Activated T-cell treated with anti-CD3 and anti-CD28 coated beads, Interleukin-2, amount 50 U/mL, for 72 hours (primary cell): ENCODE measurements around the gene RBM38. TPM values are rescaled to one million over a fixed set of nuclear protein-coding genes. Genes with fewer than 3 reads are reported as not detected.
"Not testable (repeated sequence)": the region's sequence is repeated elsewhere in the genome, so short reads cannot be mapped to it uniquely, and the experiment has no call there.

Experiments
- ATAC-seq, 2 donors: fragments of 150-1000 bp; cut with Tn5 transposase; replicated peaks in 1 of 2; 2 replicates each; pipeline ENCODE4 v1.10.0; 2021; ENCODE audit warnings: moderate library complexity in 2 of 2, mild to moderate bottlenecking in 1 of 2
- DNase-seq, 2 donors: peaks; one replicate each; pipeline ENCODE4 v3.0.0; 2021 to 2022; ENCODE audit warnings: mixed read lengths in 1 of 2
- H3K27ac Mint-ChIP-seq: one replicate; pipeline ENCODE4 v1.8.0; 2022; ENCODE audit warnings: mild to moderate bottlenecking, moderate library complexity, mixed read lengths
- H3K27me3 Mint-ChIP-seq: one replicate; pipeline ENCODE4 v1.8.0; 2022; ENCODE audit warnings: low read depth, mixed read lengths
- H3K36me3 Mint-ChIP-seq, 2 donors: one replicate each; pipeline ENCODE4 v1.8.0; 2022; ENCODE audit warnings: mixed read lengths in 2 of 2, mild to moderate bottlenecking in 1 of 2; ENCODE audit not compliant: insufficient read depth in 2 of 2
- H3K4me1 Mint-ChIP-seq: one replicate; pipeline ENCODE4 v1.8.0; 2022; ENCODE audit warnings: low read depth, mixed read lengths
- H3K4me3 Mint-ChIP-seq, 2 donors: one replicate each; pipeline ENCODE4 v1.8.0; 2022; ENCODE audit warnings: mild to moderate bottlenecking in 2 of 2, mixed read lengths in 2 of 2, moderate library complexity in 2 of 2
- H3K9me3 Mint-ChIP-seq, 2 donors: one replicate each; pipeline ENCODE4 v1.8.0; 2022; ENCODE audit warnings: mixed read lengths in 2 of 2
- total RNA-seq, 2 donors: library from RNA; stranded (reverse); gene quantifications; one replicate each; pipeline ENCODE4 v1.2.3, GENCODE V29; 2022

Gene RBM38
- total RNA-seq: 10 to 100 TPM; 61.4 to 79.8 TPM

GRCh38 chr20:57390604-57391438, at the start of gene RBM38:
RBM38 (plus strand) TSS chr20:57391396; CDS start chr20:57391582, 186 bp downstream.
- Mint-ChIP-seq H3K9me3 (no peaks in the 10 kb centered on the region), H3K27me3 (no peaks in the 10 kb centered on the region), H3K4me3 (peak within 1 kb of the TSS; percentile 96 to 97), H3K36me3 (peaks cover 7 to 11% of the 10 kb centered on the region in 2 donors), H3K4me1 (peaks cover 42% of the 10 kb centered on the region), H3K27ac (peak within 1 kb of the TSS; percentile 98)
- DNase-seq: peak; percentile 80 to 86
- peak; percentile 63 to 69 for ATAC-seq

GRCh38 chr20:57341663-57342062, 49.5 kb upstream of the RBM38 start:
- H3K4me1 Mint-ChIP-seq: no peaks in the 10 kb centered on the region
- no peaks in the 10 kb centered on the region for H3K9me3 Mint-ChIP-seq
- ATAC-seq: no peak
- no peak for DNase-seq
- no peak overlapping the region for H3K27ac Mint-ChIP-seq
- peaks cover 1% of the 10 kb centered on the region for H3K27me3 Mint-ChIP-seq
- H3K4me3 Mint-ChIP-seq: no peak overlapping the region
- H3K36me3 Mint-ChIP-seq: no peaks in the 10 kb centered on the region

GRCh38 chr20:57342829-57343228, 48.4 kb upstream of the RBM38 start:
- Mint-ChIP-seq H3K9me3 (no peaks in the 10 kb centered on the region), H3K27ac (no peak overlapping the region), H3K36me3 (no peaks in the 10 kb centered on the region), H3K4me1 (no peaks in the 10 kb centered on the region), H3K27me3 (no peaks in the 10 kb centered on the region), H3K4me3 (no peak overlapping the region)
- DNase-seq (no peak), ATAC-seq (no peak)

- no peaks in the 10 kb centered on the region for H3K9me3 Mint-ChIP-seq
- no peaks in the 10 kb centered on the region for H3K27me3 Mint-ChIP-seq
- ATAC-seq: peak; percentile 25 to 33
These were observed 44.7 kb upstream of the RBM38 start for GRCh38 chr20:57346477-57346876.

GRCh38 chr20:57347393-57347792, 43.8 kb upstream of the RBM38 start:
- Mint-ChIP-seq H3K4me1 (peaks cover 19% of the 10 kb centered on the region), H3K36me3 (peaks cover 0 to 2% of the 10 kb centered on the region in 2 donors), H3K27me3 (no peaks in the 10 kb centered on the region), H3K27ac (peak overlapping the region; percentile 9), H3K9me3 (no peaks in the 10 kb centered on the region), H3K4me3 (no peak overlapping the region)
- no peak for ATAC-seq
- DNase-seq: no peak

More at GRCh38 chr20:57346477-57346876, 44.7 kb upstream of the RBM38 start:
- peaks cover 11% of the 10 kb centered on the region for H3K4me1 Mint-ChIP-seq
- no peak overlapping the region for H3K4me3 Mint-ChIP-seq
- DNase-seq: peak; percentile 71 to 74
- no peak overlapping the region for H3K27ac Mint-ChIP-seq
- H3K36me3 Mint-ChIP-seq: no peaks in the 10 kb centered on the region

GRCh38 chr20:57348200-57348921, 42.8 kb upstream of the RBM38 start:
- not testable (repeated sequence) for H3K9me3 Mint-ChIP-seq, ATAC-seq, DNase-seq, H3K27ac Mint-ChIP-seq, H3K4me3 Mint-ChIP-seq, H3K27me3 Mint-ChIP-seq, H3K36me3 Mint-ChIP-seq
- peaks cover 26% of the 10 kb centered on the region for H3K4me1 Mint-ChIP-seq

- peaks cover 3 to 13% of the 10 kb centered on the region in 2 donors for H3K36me3 Mint-ChIP-seq
- peak overlapping the region; percentile 24 to 45 for H3K4me3 Mint-ChIP-seq
- peaks cover 26% of the 10 kb centered on the region for H3K4me1 Mint-ChIP-seq
- H3K9me3 Mint-ChIP-seq, DNase-seq, H3K27me3 Mint-ChIP-seq, ATAC-seq, H3K27ac Mint-ChIP-seq: not testable (repeated sequence)
These were observed 42.1 kb upstream of the RBM38 start for GRCh38 chr20:57348922-57349574.

GRCh38 chr20:57350081-57350710, 41.0 kb upstream of the RBM38 start:
- H3K36me3 Mint-ChIP-seq: peaks cover 3 to 18% of the 10 kb centered on the region in 2 donors
- H3K4me1 Mint-ChIP-seq: peaks cover 26% of the 10 kb centered on the region
- no peaks in the 10 kb centered on the region for H3K27me3 Mint-ChIP-seq
- H3K9me3 Mint-ChIP-seq: no peaks in the 10 kb centered on the region
- ATAC-seq (no peak), DNase-seq (no peak)
- peak overlapping the region; percentile 55 for H3K27ac Mint-ChIP-seq
- peak overlapping the region; percentile 69 to 74 for H3K4me3 Mint-ChIP-seq

- not testable (repeated sequence) for ATAC-seq, H3K9me3 Mint-ChIP-seq, H3K27me3 Mint-ChIP-seq, DNase-seq
- H3K4me1 Mint-ChIP-seq: peaks cover 26% of the 10 kb centered on the region
- H3K27ac Mint-ChIP-seq: peak overlapping the region; percentile 95
- peak overlapping the region; percentile 92 to 98 for H3K4me3 Mint-ChIP-seq
- peaks cover 3 to 20% of the 10 kb centered on the region in 2 donors for H3K36me3 Mint-ChIP-seq
These were observed 40.5 kb upstream of the RBM38 start for GRCh38 chr20:57350726-57351041.

- ATAC-seq: peak; percentile 90 to 91
- H3K4me3 Mint-ChIP-seq: peak within 1 kb of the TSS; percentile 92 to 98
- peak; percentile 90 to 91 for DNase-seq
- peak within 1 kb of the TSS; percentile 95 for H3K27ac Mint-ChIP-seq
- peaks cover 26% of the 10 kb centered on the region for H3K4me1 Mint-ChIP-seq
- H3K9me3 Mint-ChIP-seq: no peaks in the 10 kb centered on the region
- peaks cover 3 to 24% of the 10 kb centered on the region in 2 donors for H3K36me3 Mint-ChIP-seq
- H3K27me3 Mint-ChIP-seq: no peaks in the 10 kb centered on the region
These were observed 40.0 kb upstream of the RBM38 start, which contains the start of gene RAE1 for GRCh38 chr20:57351042-57351783. RAE1 (plus strand) TSS chr20:57351255; CDS start chr20:57354039, 2,784 bp downstream.

GRCh38 chr20:57352305-57352704, 38.9 kb upstream of the RBM38 start:
- peaks cover 5 to 26% of the 10 kb centered on the region in 2 donors for H3K36me3 Mint-ChIP-seq
- DNase-seq (no peak), ATAC-seq (no peak)
- H3K4me1 Mint-ChIP-seq: peaks cover 26% of the 10 kb centered on the region
- peak overlapping the region; percentile 95 for H3K27ac Mint-ChIP-seq
- peak overlapping the region; percentile 92 to 98 for H3K4me3 Mint-ChIP-seq
- H3K27me3 Mint-ChIP-seq: no peaks in the 10 kb centered on the region
- no peaks in the 10 kb centered on the region for H3K9me3 Mint-ChIP-seq

GRCh38 chr20:57353351-57353750, 37.8 kb upstream of the RBM38 start:
- H3K27me3 Mint-ChIP-seq: no peaks in the 10 kb centered on the region
- ATAC-seq: no peak
- peak overlapping the region; percentile 53 for H3K27ac Mint-ChIP-seq
- peaks cover 26% of the 10 kb centered on the region for H3K4me1 Mint-ChIP-seq
- H3K4me3 Mint-ChIP-seq: peak overlapping the region; percentile 27 to 63
- no peak for DNase-seq
- no peaks in the 10 kb centered on the region for H3K9me3 Mint-ChIP-seq
- peaks cover 5 to 26% of the 10 kb centered on the region in 2 donors for H3K36me3 Mint-ChIP-seq
